WTC11 (cell line): ENCODE data around the gene LPP. TPM values are rescaled to one million over a fixed set of nuclear protein-coding genes. Genes with fewer than 3 reads are reported as not detected.

ENCODE experiments used
- ATAC-seq: fragments of 200-7000 bp; cut with Tn5 transposase; 2 replicates; pipeline ENCODE4 v1.10.0; 2021; ENCODE audit warnings: mild to moderate bottlenecking, moderate library complexity
- CTCF ChIA-PET: fragments of 300-600 bp; sonication (Branson Sonifier 250); formaldehyde crosslinking; loops from one replicate; lab custom pipeline; 2021; ENCODE audit warnings: antibody characterized with exemption; lab: Charles Lee
- POLR2A ChIA-PET: fragments of 350-600 bp; sonication (Branson Sonifier 250); formaldehyde crosslinking; loops from one replicate; lab custom pipeline; 2021; ENCODE audit warnings: antibody characterized with exemption; lab: Charles Lee
- DNase-seq: peaks from one replicate; pipeline ENCODE4 v3.0.0; 2021; ENCODE audit warnings: low spot score
- H3K27ac Mint-ChIP-seq: 2 replicates; pipeline ENCODE4 v1.8.0; 2021; ENCODE audit warnings: mixed read lengths
- H3K27me3 Mint-ChIP-seq: 2 replicates; pipeline ENCODE4 v1.8.0; 2021; ENCODE audit warnings: low read depth, mild to moderate bottlenecking, moderate library complexity, mixed read lengths
- H3K36me3 Mint-ChIP-seq: 2 replicates; pipeline ENCODE4 v1.8.0; 2021; ENCODE audit warnings: mixed read lengths
- H3K4me1 Mint-ChIP-seq: 2 replicates; pipeline ENCODE4 v1.8.0; 2022; ENCODE audit warnings: mixed read lengths
- H3K4me3 Mint-ChIP-seq: 2 replicates; pipeline ENCODE4 v1.8.0; 2021; ENCODE audit warnings: mild to moderate bottlenecking, moderate library complexity, mixed read lengths
- H3K9me3 Mint-ChIP-seq: 2 replicates; pipeline ENCODE4 v1.8.0; 2021; ENCODE audit warnings: mixed read lengths
- AFF4 ChIP-seq: sonication (generic); formaldehyde crosslinking; IDR thresholded peaks from 2 replicates; pipeline ENCODE4 v1.8.1; 2023; ENCODE audit warnings: mild to moderate bottlenecking, missing genetic modification reagents, borderline replicate concordance
- CREB1 ChIP-seq: sonication (generic); formaldehyde crosslinking; IDR thresholded peaks from 2 replicates; pipeline ENCODE4 v1.8.0; 2023; ENCODE audit warnings: mild to moderate bottlenecking, missing genetic modification reagents
- E2F4 ChIP-seq: sonication (generic); formaldehyde crosslinking; IDR thresholded peaks from 2 replicates; pipeline ENCODE4 v1.8.1; 2022; ENCODE audit warnings: low read depth, mild to moderate bottlenecking, moderate library complexity, missing genetic modification reagents, borderline replicate concordance
- EMX1 ChIP-seq: fragments of 250-450 bp; sonication (Bioruptor Pico); IDR thresholded peaks from 2 replicates; pipeline ENCODE4 v1.8.0; 2021; ENCODE audit warnings: mild to moderate bottlenecking
- FOXJ3 ChIP-seq: sonication (generic); formaldehyde crosslinking; IDR thresholded peaks from 2 replicates; pipeline ENCODE4 v1.9.0; 2021; ENCODE audit warnings: missing genetic modification reagents, mild to moderate bottlenecking, borderline replicate concordance
- FOXP1 ChIP-seq: sonication (generic); formaldehyde crosslinking; IDR thresholded peaks from 2 replicates; pipeline ENCODE4 v1.8.0; 2022; ENCODE audit warnings: missing genetic modification reagents, mild to moderate bottlenecking, moderate library complexity, borderline replicate concordance
- FOXP4 ChIP-seq: sonication (generic); formaldehyde crosslinking; IDR thresholded peaks from 2 replicates; pipeline ENCODE4 v1.8.0; 2022; ENCODE audit warnings: mild to moderate bottlenecking, missing genetic modification reagents
- JAZF1 ChIP-seq: fragments of 250-450 bp; sonication (Bioruptor Pico); IDR thresholded peaks from 2 replicates; pipeline ENCODE4 v1.9.0; 2021; ENCODE audit warnings: moderate library complexity, mild to moderate bottlenecking, inconsistent platforms
- MLX ChIP-seq: sonication (generic); formaldehyde crosslinking; IDR thresholded peaks from 2 replicates; pipeline ENCODE4 v1.8.1; 2023; ENCODE audit warnings: mild to moderate bottlenecking, missing genetic modification reagents, moderate library complexity
- NFYB ChIP-seq: sonication (generic); formaldehyde crosslinking; conservative IDR thresholded peaks from 2 replicates; pipeline ENCODE4 v1.8.0; 2022; ENCODE audit warnings: low read depth, missing genetic modification reagents
- PRDM15 ChIP-seq: sonication (generic); formaldehyde crosslinking; IDR thresholded peaks from 2 replicates; pipeline ENCODE4 v1.8.0; 2022; ENCODE audit warnings: missing genetic modification reagents
- TCF7 ChIP-seq: sonication (generic); formaldehyde crosslinking; IDR thresholded peaks from 2 replicates; pipeline ENCODE4 v1.8.0; 2022; ENCODE audit warnings: mild to moderate bottlenecking, low read depth, missing genetic modification reagents, moderate library complexity
- ZBTB21 ChIP-seq: sonication (generic); formaldehyde crosslinking; IDR thresholded peaks from 2 replicates; pipeline ENCODE4 v1.8.1; 2023; ENCODE audit warnings: mild to moderate bottlenecking, missing genetic modification reagents, borderline replicate concordance
- ZMAT4 ChIP-seq: fragments of 250-450 bp; sonication (Bioruptor Pico); IDR thresholded peaks from 2 replicates; pipeline ENCODE4 v1.9.0; 2021; ENCODE audit warnings: mild to moderate bottlenecking
- ZNF425 ChIP-seq: fragments of 250-450 bp; sonication (Bioruptor Pico); conservative IDR thresholded peaks from 2 replicates; pipeline ENCODE4 v1.9.0; 2021; ENCODE audit warnings: mild to moderate bottlenecking
- total RNA-seq: library from RNA; stranded (reverse); gene quantifications from 3 replicates; pipeline ENCODE4 v1.2.3, GENCODE V29; 2021

The LPP gene
- total RNA-seq, 1 experiment from 2014 or later: 49.6 TPM

- TF ChIP-seq AFF4: no peak
- no peak for TF ChIP-seq EMX1 (CRISPR knock-in tag)
- no peak for TF ChIP-seq ZBTB21 (CRISPR knock-in tag)
- no peak for TF ChIP-seq ZNF425
- TF ChIP-seq PRDM15 (CRISPR knock-in tag): no peak
- TF ChIP-seq NFYB (CRISPR knock-in tag): no peak
Measured at GRCh38 chr3:188814581-188814980, 660.6 kb downstream of the LPP start (continued).

GRCh38 chr3:188817103-188817934, 663.4 kb downstream of the LPP start:
- ATAC-seq (no peak), DNase-seq (no peak)
- Mint-ChIP-seq H3K9me3 (no peaks in the 10 kb centered on the region), H3K4me1 (peaks cover 5% of the 10 kb centered on the region; the same call in 1 of the 2 replicates), H3K27ac (no peak overlapping the region), H3K27me3 (no peaks in the 10 kb centered on the region), H3K36me3 (no peaks in the 10 kb centered on the region), H3K4me3 (no peak overlapping the region)
- CTCF ChIA-PET: no interaction called here
- POLR2A ChIA-PET: no interaction called here
- TF ChIP-seq TCF7 (no peak), FOXP4 (CRISPR knock-in tag) (no peak), E2F4 (no peak), CREB1 (CRISPR knock-in tag) (no peak), FOXJ3 (CRISPR knock-in tag) (no peak), JAZF1 (CRISPR knock-in tag) (no peak), ZMAT4 (no peak), MLX (CRISPR knock-in tag) (no peak), FOXP1 (no peak)
